NCI-H2029 (cell line): Measurements from ENCODE around the gene GLDC.

ENCODE experiments used
- DNase-seq: peaks from one replicate; lab custom pipeline; 2025; lab: John Stamatoyannopoulos, UW

Gene GLDC

GRCh38 chr9:6501526-6502210 is 143.9 kb downstream of the GLDC start:
- no peak for DNase-seq

GRCh38 chr9:6498982-6499381 is 146.5 kb downstream of the GLDC start:
- no peak for DNase-seq

GRCh38 chr9:6495466-6495865 is 150.1 kb downstream of the GLDC start:
- DNase-seq, result no peak

- DNase-seq, result no peak
These were observed 154.7 kb downstream of the GLDC start for GRCh38 chr9:6490863-6491262.

GRCh38 chr9:6489099-6489498 is 156.4 kb downstream of the GLDC start:
- DNase-seq, result no peak

- no peak for DNase-seq
These were observed 157.1 kb downstream of the GLDC start for GRCh38 chr9:6488395-6488794.

GRCh38 chr9:6484210-6484609 is 161.3 kb downstream of the GLDC start:
- no peak for DNase-seq
